ENCODE data around the gene PSMD8. TPM values are rescaled to one million over a fixed set of nuclear protein-coding genes. Genes with fewer than 3 reads are reported as not detected.

Gene PSMD8
- total RNA-seq, 1 donor from 2014 or later: 215 TPM

DNA sequence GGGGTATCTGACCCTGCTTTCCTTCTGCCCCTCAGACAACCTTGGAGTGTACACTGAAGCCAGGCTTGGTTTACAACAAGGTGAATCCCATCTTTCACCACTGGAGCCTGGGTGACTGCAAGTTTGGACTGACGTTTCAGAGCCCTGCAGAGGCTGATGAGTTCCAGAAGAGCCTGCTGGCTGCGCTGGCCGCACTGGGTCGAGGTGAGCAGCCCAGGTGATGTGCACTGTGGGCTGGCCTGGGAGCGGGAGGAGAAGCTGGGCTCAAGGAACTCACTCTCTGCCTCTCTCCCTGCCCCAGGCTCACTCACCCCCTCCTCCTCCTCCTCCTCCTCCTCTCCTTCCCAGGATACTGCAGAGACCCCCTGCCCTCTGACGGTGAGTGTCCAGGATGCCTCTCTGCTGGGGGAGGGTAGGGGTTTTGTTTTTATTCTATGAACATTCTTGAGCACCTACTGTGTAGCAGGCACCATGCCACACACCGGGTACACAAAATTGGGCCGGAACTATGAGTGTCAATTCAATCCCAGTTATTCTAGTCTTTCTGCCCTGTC lies 17.6 kb downstream of the PSMD8 start:
- Histone ChIP-seq H3K9me3 (ENCODE audit: insufficient read depth, low read depth, low read length) (no peaks in the 10 kb centered on the region), H2AFZ (ENCODE audit: low read depth, low read length) (no peak overlapping the region), H3K79me2 (ENCODE audit: insufficient read depth, low read length) (peaks cover 24% of the 10 kb centered on the region), H3K4me2 (ENCODE audit: low read length) (peak overlapping the region; percentile 30), H3K9ac (ENCODE audit: low read length) (peak overlapping the region; percentile 14), H3K27ac (ENCODE audit: low read depth, low read length) (no peak overlapping the region), H4K20me1 (ENCODE audit: insufficient read depth, low read length) (peaks cover 32% of the 10 kb centered on the region), H3K4me3 (ENCODE audit: insufficient read depth, low read depth, low read length) (no peak overlapping the region), H3K4me1 (ENCODE audit: insufficient read depth, low read length) (peaks cover 27% of the 10 kb centered on the region), H3K27me3 (ENCODE audit: insufficient read depth, low read length) (no peaks in the 10 kb centered on the region), H3K36me3 (ENCODE audit: insufficient read depth, low read length) (peaks cover 14% of the 10 kb centered on the region)
- FAIRE-seq (no peak), DNase-seq (ENCODE audit: low read depth) (no peak)
- peaks cover 26% of the 10 kb centered on the region for H3K36me3 Mint-ChIP-seq (ENCODE audit: low read depth, unreplicated experiment)
- no peak overlapping the region for H3K27ac Mint-ChIP-seq (ENCODE audit: unreplicated experiment)
- peaks cover 6% of the 10 kb centered on the region for H3K9me3 Mint-ChIP-seq (ENCODE audit: unreplicated experiment)
- H3K4me1 Mint-ChIP-seq (ENCODE audit: low read depth, unreplicated experiment): peaks cover 15% of the 10 kb centered on the region
- H3K27me3 Mint-ChIP-seq (ENCODE audit: low read depth, unreplicated experiment): peaks cover 10% of the 10 kb centered on the region
- H3K4me3 Mint-ChIP-seq (ENCODE audit: unreplicated experiment): no peak overlapping the region
- TF ChIP-seq EZH2 (IDR thresholded peaks at IDR 0.05; ENCODE audit: insufficient read depth, low read length): no peak
- TF ChIP-seq, protein P1, sequence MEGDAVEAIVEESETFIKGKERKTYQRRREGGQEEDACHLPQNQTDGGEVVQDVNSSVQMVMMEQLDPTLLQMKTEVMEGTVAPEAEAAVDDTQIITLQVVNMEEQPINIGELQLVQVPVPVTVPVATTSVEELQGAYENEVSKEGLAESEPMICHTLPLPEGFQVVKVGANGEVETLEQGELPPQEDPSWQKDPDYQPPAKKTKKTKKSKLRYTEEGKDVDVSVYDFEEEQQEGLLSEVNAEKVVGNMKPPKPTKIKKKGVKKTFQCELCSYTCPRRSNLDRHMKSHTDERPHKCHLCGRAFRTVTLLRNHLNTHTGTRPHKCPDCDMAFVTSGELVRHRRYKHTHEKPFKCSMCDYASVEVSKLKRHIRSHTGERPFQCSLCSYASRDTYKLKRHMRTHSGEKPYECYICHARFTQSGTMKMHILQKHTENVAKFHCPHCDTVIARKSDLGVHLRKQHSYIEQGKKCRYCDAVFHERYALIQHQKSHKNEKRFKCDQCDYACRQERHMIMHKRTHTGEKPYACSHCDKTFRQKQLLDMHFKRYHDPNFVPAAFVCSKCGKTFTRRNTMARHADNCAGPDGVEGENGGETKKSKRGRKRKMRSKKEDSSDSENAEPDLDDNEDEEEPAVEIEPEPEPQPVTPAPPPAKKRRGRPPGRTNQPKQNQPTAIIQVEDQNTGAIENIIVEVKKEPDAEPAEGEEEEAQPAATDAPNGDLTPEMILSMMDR (IDR thresholded peaks at IDR 0.05; ENCODE audit: insufficient read depth, low read depth, low read length): no peak

DNA sequence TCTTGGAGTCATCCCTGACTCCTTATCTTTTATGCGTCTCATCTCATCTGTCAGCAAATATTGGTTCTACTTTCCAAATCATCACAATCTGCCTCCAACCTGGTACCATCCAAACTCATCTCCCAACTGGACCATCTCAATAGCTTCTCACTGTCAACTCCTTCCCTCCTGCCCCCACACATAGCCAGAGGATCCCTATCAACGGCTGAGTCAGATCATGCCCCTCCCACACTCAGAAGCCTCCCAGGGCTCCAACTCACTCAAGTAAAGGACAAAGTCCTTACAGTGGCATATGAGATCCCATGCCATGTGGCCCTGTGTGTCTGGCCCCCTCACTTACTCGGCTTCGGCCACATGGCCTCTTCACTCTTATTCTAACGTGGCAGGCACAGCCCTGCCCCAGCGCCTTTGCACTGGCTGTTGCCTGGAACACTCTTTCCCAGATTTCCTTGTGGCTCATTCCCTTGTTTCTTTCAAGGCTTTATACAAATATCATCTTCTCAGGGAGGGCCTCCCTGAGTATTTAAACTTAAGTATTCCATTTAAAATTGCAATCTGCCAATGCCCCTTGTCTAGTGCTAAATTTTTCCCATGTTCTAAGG lies 18.4 kb downstream of the PSMD8 start:
- FAIRE-seq (peak; percentile 9), DNase-seq (ENCODE audit: low read depth) (peak; percentile 40)
- TF ChIP-seq, protein P1 (IDR thresholded peaks at IDR 0.05; ENCODE audit: insufficient read depth, low read depth, low read length): no peak
- Histone ChIP-seq H2AFZ (ENCODE audit: low read depth, low read length) (no peak overlapping the region), H3K36me3 (ENCODE audit: insufficient read depth, low read length) (peaks cover 14% of the 10 kb centered on the region), H3K4me1 (ENCODE audit: insufficient read depth, low read length) (peaks cover 23% of the 10 kb centered on the region), H3K79me2 (ENCODE audit: insufficient read depth, low read length) (peaks cover 24% of the 10 kb centered on the region), H3K9ac (ENCODE audit: low read length) (no peak overlapping the region), H3K4me3 (ENCODE audit: insufficient read depth, low read depth, low read length) (no peak overlapping the region), H3K4me2 (ENCODE audit: low read length) (peak overlapping the region; percentile 42), H4K20me1 (ENCODE audit: insufficient read depth, low read length) (peaks cover 38% of the 10 kb centered on the region), H3K27ac (ENCODE audit: low read depth, low read length) (no peak overlapping the region), H3K27me3 (ENCODE audit: insufficient read depth, low read length) (no peaks in the 10 kb centered on the region), H3K9me3 (ENCODE audit: insufficient read depth, low read depth, low read length) (no peaks in the 10 kb centered on the region)
- peaks cover 6% of the 10 kb centered on the region for H3K9me3 Mint-ChIP-seq (ENCODE audit: unreplicated experiment)
- H3K27ac Mint-ChIP-seq (ENCODE audit: unreplicated experiment): no peak overlapping the region
- peak overlapping the region; percentile 48 for H3K4me3 Mint-ChIP-seq (ENCODE audit: unreplicated experiment)
- peaks cover 12% of the 10 kb centered on the region for H3K4me1 Mint-ChIP-seq (ENCODE audit: low read depth, unreplicated experiment)
- H3K27me3 Mint-ChIP-seq (ENCODE audit: low read depth, unreplicated experiment): peaks cover 12% of the 10 kb centered on the region
- H3K36me3 Mint-ChIP-seq (ENCODE audit: low read depth, unreplicated experiment): peaks cover 25% of the 10 kb centered on the region

DNA sequence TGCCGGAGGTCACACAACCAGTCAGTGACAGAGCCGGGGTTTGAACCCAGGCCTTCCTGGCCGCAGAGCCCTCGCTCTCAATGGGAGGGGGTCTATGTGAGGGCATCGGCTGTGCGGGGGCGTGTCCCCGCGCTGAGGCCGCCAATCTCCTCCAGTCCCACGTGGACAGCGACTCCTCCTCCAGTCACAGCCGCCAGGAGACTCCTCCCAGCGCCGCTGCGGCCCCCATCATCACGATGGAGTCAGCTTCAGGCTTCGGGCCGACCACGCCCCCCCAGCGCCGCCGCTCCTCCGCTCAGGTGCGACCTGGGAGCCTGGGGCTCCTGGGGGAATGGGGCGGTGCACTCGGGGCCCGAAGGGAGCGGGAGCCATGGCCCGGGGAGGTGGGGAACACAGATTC lies 20.1 kb downstream of the PSMD8 start:
- H3K79me2 ChIP-seq (ENCODE audit: insufficient read depth, low read length): peaks cover 18% of the 10 kb centered on the region
- no peak overlapping the region for H3K27ac Mint-ChIP-seq (ENCODE audit: unreplicated experiment)
- FAIRE-seq: no peak
- TF ChIP-seq, protein P1 (IDR thresholded peaks at IDR 0.05; ENCODE audit: insufficient read depth, low read depth, low read length): no peak
- TF ChIP-seq EZH2 (IDR thresholded peaks at IDR 0.05; ENCODE audit: insufficient read depth, low read length): no peak
- H3K9me3 Mint-ChIP-seq (ENCODE audit: unreplicated experiment): peaks cover 3% of the 10 kb centered on the region
- peaks cover 14% of the 10 kb centered on the region for H3K36me3 ChIP-seq (ENCODE audit: insufficient read depth, low read length)
- H3K27me3 ChIP-seq (ENCODE audit: insufficient read depth, low read length): no peaks in the 10 kb centered on the region
- no peaks in the 10 kb centered on the region for H3K9me3 ChIP-seq (ENCODE audit: insufficient read depth, low read depth, low read length)
- H3K27me3 Mint-ChIP-seq (ENCODE audit: low read depth, unreplicated experiment): peaks cover 12% of the 10 kb centered on the region
- no peak overlapping the region for H2AFZ ChIP-seq (ENCODE audit: low read depth, low read length)
- H3K4me1 ChIP-seq (ENCODE audit: insufficient read depth, low read length): peaks cover 23% of the 10 kb centered on the region
- no peak overlapping the region for H3K4me3 ChIP-seq (ENCODE audit: insufficient read depth, low read depth, low read length)
- no peak overlapping the region for H3K4me3 Mint-ChIP-seq (ENCODE audit: unreplicated experiment)
- peaks cover 25% of the 10 kb centered on the region for H3K36me3 Mint-ChIP-seq (ENCODE audit: low read depth, unreplicated experiment)
- no peak for DNase-seq (ENCODE audit: low read depth)
- H3K27ac ChIP-seq (ENCODE audit: low read depth, low read length): no peak overlapping the region
- H4K20me1 ChIP-seq (ENCODE audit: insufficient read depth, low read length): peaks cover 38% of the 10 kb centered on the region
- no peak overlapping the region for H3K9ac ChIP-seq (ENCODE audit: low read length)
- no peak overlapping the region for H3K4me2 ChIP-seq (ENCODE audit: low read length)
- peaks cover 14% of the 10 kb centered on the region for H3K4me1 Mint-ChIP-seq (ENCODE audit: low read depth, unreplicated experiment)

All from astrocyte (in vitro differentiated cells and primary cell).